IPS DF 6.9 (cell line): Measurements from ENCODE around the gene GLOD4.
"Not testable (repeated sequence)": the region's sequence is repeated elsewhere in the genome, so short reads cannot be mapped to it uniquely, and the experiment has no call there.

Source experiments
- DNase-seq: peaks from one replicate; pipeline ENCODE4 v3.0.0-alpha.2; 2013; ENCODE audit warnings: low read depth, low spot score
- H3K27ac ChIP-seq: one replicate; pipeline ENCODE4 v1.5.1; 2013; ENCODE audit warnings: low read length, control low read depth
- H3K27me3 ChIP-seq: 2 replicates; pipeline ENCODE4 v1.6.1; 2013; ENCODE audit warnings: mild to moderate bottlenecking, low read length; ENCODE audit not compliant: control insufficient read depth, insufficient read depth
- H3K36me3 ChIP-seq: 2 replicates; pipeline ENCODE4 v1.6.1; 2013; ENCODE audit warnings: low read length; ENCODE audit not compliant: control insufficient read depth, insufficient read depth
- H3K4me1 ChIP-seq: 2 replicates; pipeline ENCODE4 v1.6.1; 2013; ENCODE audit warnings: low read length; ENCODE audit not compliant: control insufficient read depth, insufficient read depth
- H3K4me3 ChIP-seq: 2 replicates; pipeline ENCODE4 v1.5.1; 2013; ENCODE audit warnings: mild to moderate bottlenecking, low read length
- H3K9me3 ChIP-seq: 2 replicates; pipeline ENCODE4 v1.6.1; 2013; ENCODE audit warnings: low read length, inconsistent platforms; ENCODE audit not compliant: control insufficient read depth, insufficient read depth
- WGBS: extraction: QIAGEN DNeasy Blood & Tissue Kit; methylation state at CpG from one replicate; pipeline ENCODE4 v1.1.7; 2013; ENCODE audit warnings: mixed read lengths, missing lambda C conversion rate; ENCODE audit not compliant: insufficient read length, insufficient coverage; 5-methylcytosine and 5-hydroxymethylcytosine counted together

Gene GLOD4

GRCh38 chr17:751269-752001 lies 30.6 kb downstream of the GLOD4 start:
- Histone ChIP-seq H3K4me1 (no peaks in the 10 kb centered on the region; the same call in 1 of the 2 replicates), H3K27me3 (no peaks in the 10 kb centered on the region), H3K4me3 (peak overlapping the region; percentile 85), H3K27ac (no peak overlapping the region), H3K36me3 (peaks cover 14% of the 10 kb centered on the region), H3K9me3 (no peaks in the 10 kb centered on the region)
- no CpG with 5 or more reads among the region's 49 CpGs for WGBS
- no peak for DNase-seq

- Histone ChIP-seq H3K27me3 (no peaks in the 10 kb centered on the region), H3K4me1 (no peaks in the 10 kb centered on the region; the same call in 1 of the 2 replicates), H3K9me3 (no peaks in the 10 kb centered on the region), H3K27ac (no peak overlapping the region), H3K4me3 (no peak overlapping the region), H3K36me3 (peaks cover 22% of the 10 kb centered on the region)
- WGBS = no CpG with 5 or more reads among the region's 8 CpGs
- no peak for DNase-seq
Observed at GRCh38 chr17:750431-751037, 31.5 kb downstream of the GLOD4 start.

GRCh38 chr17:749359-749758 lies 32.7 kb downstream of the GLOD4 start:
- not testable (repeated sequence) for H3K27me3 ChIP-seq, H3K4me3 ChIP-seq, H3K9me3 ChIP-seq, DNase-seq, H3K27ac ChIP-seq, H3K4me1 ChIP-seq
- no CpG with 5 or more reads among the region's 7 CpGs for WGBS
- peaks cover 29% of the 10 kb centered on the region for H3K36me3 ChIP-seq

DNA sequence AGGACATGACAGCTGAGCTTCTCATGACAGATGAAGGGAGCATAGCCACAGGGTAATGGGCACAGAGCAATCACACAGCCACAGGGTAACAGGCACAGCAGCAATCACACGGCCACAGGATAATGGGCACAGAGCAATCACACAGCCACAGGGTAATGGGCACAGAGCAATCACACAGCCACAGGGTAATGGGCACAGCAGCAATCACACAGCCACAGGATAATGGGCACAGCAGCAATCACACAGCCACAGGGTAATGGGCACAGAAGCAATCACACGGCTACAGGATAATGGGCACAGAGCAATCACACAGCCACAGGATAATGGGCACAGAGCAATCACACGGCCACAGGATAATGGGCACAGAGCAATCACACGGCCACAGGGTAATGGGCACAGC lies 33.5 kb downstream of the GLOD4 start:
- not testable (repeated sequence) for H3K4me1 ChIP-seq, H3K4me3 ChIP-seq, H3K9me3 ChIP-seq, DNase-seq, H3K27ac ChIP-seq, H3K27me3 ChIP-seq
- no CpG with 5 or more reads among the region's 4 CpGs for WGBS
- H3K36me3 ChIP-seq = peaks cover 29% of the 10 kb centered on the region

DNA sequence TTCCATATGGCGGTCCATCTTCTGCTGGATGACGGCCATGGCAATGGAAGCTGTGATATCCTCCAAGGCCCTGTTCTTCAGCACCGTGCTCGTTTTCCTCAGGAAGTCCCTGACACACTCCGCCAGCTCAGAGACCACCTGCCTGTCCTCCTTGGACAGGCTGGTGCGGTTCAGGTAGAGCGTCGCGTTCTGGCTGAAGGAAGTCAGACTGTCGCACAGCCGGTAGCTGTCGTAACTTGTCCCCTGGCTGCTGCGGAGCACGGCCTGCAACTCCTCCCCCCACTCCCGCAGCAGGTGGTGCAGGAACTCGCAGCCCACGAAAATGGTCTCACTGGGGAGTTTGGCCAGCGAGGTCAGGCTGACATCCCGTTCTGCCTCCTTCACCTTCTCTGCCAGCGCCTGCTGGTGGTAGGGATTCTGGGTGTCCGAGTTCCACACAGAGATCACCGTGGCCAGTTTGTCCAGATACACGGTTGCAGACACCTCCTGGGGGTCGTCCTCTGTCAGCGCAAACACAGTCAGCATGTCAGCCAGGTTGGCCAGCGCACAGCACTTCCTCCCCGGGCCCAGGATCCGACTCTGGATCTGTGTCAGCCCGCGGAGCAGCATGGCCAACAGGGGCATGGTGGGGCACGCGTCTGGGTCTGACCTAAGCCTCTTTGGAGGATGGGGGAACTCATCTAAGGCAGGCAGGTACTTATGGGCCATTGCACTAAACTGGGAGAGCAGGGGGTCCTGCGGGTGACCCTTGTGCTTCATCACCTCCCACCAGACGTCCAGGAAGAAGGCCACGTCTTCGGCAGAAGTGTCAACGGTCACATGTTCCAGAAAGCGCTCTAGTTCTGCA lies 35.1 kb downstream of the GLOD4 start:
- H3K27ac ChIP-seq = no peak overlapping the region
- no peaks in the 10 kb centered on the region for H3K27me3 ChIP-seq
- whole genome bisulfite sequencing = no CpG with 5 or more reads among the region's 38 CpGs
- H3K4me3 ChIP-seq = no peak overlapping the region
- H3K36me3 ChIP-seq = peaks cover 32% of the 10 kb centered on the region
- H3K4me1 ChIP-seq = no peaks in the 10 kb centered on the region
- H3K9me3 ChIP-seq = no peaks in the 10 kb centered on the region
- no peak for DNase-seq

DNA sequence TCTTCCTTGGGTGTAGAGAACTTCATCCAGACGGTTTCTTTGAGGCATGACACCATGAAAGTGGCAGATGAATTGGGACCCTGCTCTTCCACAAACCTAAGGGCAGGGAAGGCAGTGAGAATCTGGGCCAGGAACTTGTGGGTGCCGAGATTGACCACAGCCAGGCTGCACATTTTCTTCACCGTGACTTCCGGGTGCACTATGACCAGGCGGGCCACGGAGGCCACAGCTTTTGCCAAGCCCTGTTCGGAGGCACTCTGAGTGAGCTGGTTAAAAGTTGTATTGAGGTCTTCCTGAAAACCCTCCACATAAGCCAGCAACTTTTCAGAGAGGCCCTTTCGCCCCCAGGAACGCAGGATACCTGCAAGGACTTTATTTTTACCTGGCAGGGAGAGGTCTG lies 35.9 kb downstream of the GLOD4 start:
- H3K27me3 ChIP-seq = no peaks in the 10 kb centered on the region
- H3K4me3 ChIP-seq = no peak overlapping the region
- no peak overlapping the region for H3K27ac ChIP-seq
- no peak for DNase-seq
- no CpG with 5 or more reads among the region's 9 CpGs for WGBS
- H3K9me3 ChIP-seq = no peaks in the 10 kb centered on the region
- no peaks in the 10 kb centered on the region for H3K4me1 ChIP-seq
- H3K36me3 ChIP-seq = peaks cover 38% of the 10 kb centered on the region

DNA sequence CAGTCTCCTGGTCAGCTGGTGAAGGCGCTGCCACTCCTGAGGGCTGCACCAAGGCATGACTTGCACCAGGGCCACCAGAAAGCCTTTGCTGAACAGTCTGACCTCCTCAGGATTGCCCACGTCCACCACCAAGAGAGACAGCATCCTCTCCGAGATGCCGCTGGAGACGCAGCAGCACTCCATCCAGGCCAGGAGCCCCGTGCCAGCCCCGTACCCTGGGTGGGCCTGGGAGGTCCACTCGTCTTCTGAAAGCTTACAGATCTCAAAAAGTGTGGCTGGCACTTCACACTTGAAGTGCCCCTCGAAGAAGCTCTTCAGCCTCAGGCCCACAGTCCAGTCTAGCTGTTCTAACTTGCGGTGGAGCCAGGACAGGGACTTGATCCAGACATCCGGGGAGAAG lies 36.7 kb downstream of the GLOD4 start:
- no peaks in the 10 kb centered on the region for H3K4me1 ChIP-seq
- no peak overlapping the region for H3K27ac ChIP-seq

GRCh38 chr17:744937-745336 lies 37.1 kb downstream of the GLOD4 start:
- Histone ChIP-seq H3K27ac (no peak overlapping the region), H3K36me3 (peaks cover 39% of the 10 kb centered on the region), H3K9me3 (no peaks in the 10 kb centered on the region), H3K4me1 (no peaks in the 10 kb centered on the region), H3K4me3 (no peak overlapping the region), H3K27me3 (no peaks in the 10 kb centered on the region)
- no peak for DNase-seq
- no CpG with 5 or more reads among the region's 9 CpGs for WGBS

More for the DNA sequence above, 36.7 kb downstream of the GLOD4 start:
- no peaks in the 10 kb centered on the region for H3K27me3 ChIP-seq
- peaks cover 39% of the 10 kb centered on the region for H3K36me3 ChIP-seq
- WGBS = no CpG with 5 or more reads among the region's 11 CpGs
- no peak overlapping the region for H3K4me3 ChIP-seq
- no peaks in the 10 kb centered on the region for H3K9me3 ChIP-seq
- DNase-seq = no peak

DNA sequence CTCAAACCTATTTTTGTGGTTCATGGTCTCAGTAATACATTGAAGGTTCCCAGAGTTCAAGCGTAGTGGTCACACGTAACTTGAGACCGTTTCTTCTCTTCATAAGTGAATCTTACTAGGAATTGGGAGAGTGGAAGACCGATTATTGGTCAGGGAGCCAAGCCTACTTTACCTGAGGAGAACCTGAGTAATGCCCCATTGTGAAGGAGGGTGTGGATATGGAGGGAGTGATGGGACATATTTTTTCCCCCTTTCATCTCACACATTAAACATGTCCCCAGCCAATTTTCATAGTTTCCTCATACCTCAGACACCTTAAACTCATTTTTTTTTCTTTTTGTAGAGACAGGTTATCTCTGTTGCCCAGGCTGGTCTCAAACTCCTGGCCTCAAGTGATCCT lies 38.9 kb downstream of the GLOD4 start:
- Histone ChIP-seq H3K4me1 (no peaks in the 10 kb centered on the region), H3K27ac (no peak overlapping the region), H3K9me3 (no peaks in the 10 kb centered on the region), H3K27me3 (no peaks in the 10 kb centered on the region), H3K4me3 (no peak overlapping the region), H3K36me3 (peaks cover 39% of the 10 kb centered on the region)
- no CpG with 5 or more reads among the region's 4 CpGs for WGBS
- DNase-seq = no peak

GRCh38 chr17:742147-742793 lies 39.8 kb downstream of the GLOD4 start:
- H3K4me1 ChIP-seq = no peaks in the 10 kb centered on the region
- H3K27me3 ChIP-seq = no peaks in the 10 kb centered on the region
- no peak for DNase-seq
- H3K4me3 ChIP-seq = no peak overlapping the region
- peaks cover 33% of the 10 kb centered on the region for H3K36me3 ChIP-seq
- no peak overlapping the region for H3K27ac ChIP-seq
- no peaks in the 10 kb centered on the region for H3K9me3 ChIP-seq
- no CpG with 5 or more reads among the region's 11 CpGs for WGBS
